Fibroblast of villous mesenchyme (primary cell): ENCODE results near the gene TOR2A. TPM values are rescaled to one million over a fixed set of nuclear protein-coding genes. Genes with fewer than 3 reads are reported as not detected.
A peak's percentile ranks its signal among the peaks of the same experiment; 100 is the strongest.

Source experiments
- DNase-seq: peaks from one replicate; pipeline ENCODE4 v3.0.0-alpha.2; 2010; ENCODE audit warnings: low read depth
- H3K4me3 ChIP-seq: 2 replicates; pipeline ENCODE4 v1.5.1; 2011; ENCODE audit warnings: low read depth, mild to moderate bottlenecking, low read length
- CTCF ChIP-seq: IDR thresholded peaks from 2 replicates; pipeline ENCODE4 v1.5.1; 2012; ENCODE audit warnings: low read depth, mild to moderate bottlenecking, low read length; ENCODE audit not compliant: insufficient read depth
- total RNA-seq: library from RNA; depleted of rRNA; stranded (reverse); fragments of >200 nt; gene quantifications from 2 replicates; pipeline ENCODE4 v1.2.3, GENCODE V29; 2012

TOR2A gene
- total RNA-seq, 1 donor: 5.2 TPM

- TF ChIP-seq CTCF: no peak
- H3K4me3 ChIP-seq: no peak overlapping the region
- DNase-seq: no peak
These were observed 37.5 kb upstream of the TOR2A start for GRCh38 chr9:127772603-127773002.

GRCh38 chr9:127771570-127772189 lies 36.6 kb upstream of the TOR2A start:
- TF ChIP-seq CTCF: no peak
- DNase-seq: no peak
- peak overlapping the region; percentile 59 for H3K4me3 ChIP-seq

GRCh38 chr9:127770905-127771569 lies 35.9 kb upstream of the TOR2A start:
- peak overlapping the region; percentile 59 for H3K4me3 ChIP-seq
- DNase-seq: peak; percentile 98
- no peak for TF ChIP-seq CTCF

- DNase-seq: no peak
- H3K4me3 ChIP-seq: no peak overlapping the region
- TF ChIP-seq CTCF: no peak
These were observed 35.5 kb upstream of the TOR2A start for GRCh38 chr9:127770583-127770904.

GRCh38 chr9:127769929-127770582 lies 35.0 kb upstream of the TOR2A start:
- no peak for DNase-seq
- H3K4me3 ChIP-seq: no peak overlapping the region
- no peak for TF ChIP-seq CTCF

GRCh38 chr9:127769101-127769500 lies 34.0 kb upstream of the TOR2A start:
- no peak for DNase-seq
- H3K4me3 ChIP-seq: no peak overlapping the region
- TF ChIP-seq CTCF: no peak
